Kidney (tissue), 14 donors: ENCODE measurements around the gene PLEKHD1. TPM values are rescaled to one million over a fixed set of nuclear protein-coding genes. Genes with fewer than 3 reads are reported as not detected.
A peak's percentile ranks its signal among the peaks of the same experiment; 100 is the strongest.

Experiments used
- DNase-seq, 5 donors: peaks; one replicate each; pipeline ENCODE4 v3.0.0-alpha.2; 2013 to 2020
- FAIRE-seq: peaks from 2 replicates; lab custom pipeline; 2012; peaks lifted over from hg19 to GRCh38; lab: Jason Lieb, UNC
- H3K27ac ChIP-seq, 2 donors: one replicate each; pipeline ENCODE4 v1.7.0; 2013; ENCODE audit warnings: low read depth in 2 of 2, low read length in 2 of 2, inconsistent platforms in 1 of 2
- H3K27me3 ChIP-seq: one replicate; pipeline ENCODE4 v1.7.1; 2013; ENCODE audit warnings: low read length, inconsistent platforms; ENCODE audit not compliant: control insufficient read depth, insufficient read depth
- H3K36me3 ChIP-seq, 3 donors: one replicate each; pipeline versions ENCODE4 v1.7.0 to v1.7.1; 2013; ENCODE audit warnings: low read length in 3 of 3, control low read depth in 1 of 3, inconsistent platforms in 1 of 3; ENCODE audit not compliant: insufficient read depth in 3 of 3, control insufficient read depth in 2 of 3
- H3K4me1 ChIP-seq, 3 donors: one replicate each; pipeline versions ENCODE4 v1.7.0 to v1.7.1; 2013; ENCODE audit warnings: low read length in 3 of 3, inconsistent platforms in 1 of 3, low read depth in 1 of 3; ENCODE audit not compliant: control insufficient read depth in 2 of 3, insufficient read depth in 2 of 3
- H3K4me3 ChIP-seq, 3 donors: one replicate each; pipeline versions ENCODE4 v1.7.0 to v1.8.1; 2013; ENCODE audit warnings: low read length in 3 of 3, control low read depth in 1 of 3, inconsistent platforms in 1 of 3
- H3K9ac ChIP-seq, 3 donors: one replicate each; pipeline versions ENCODE4 v1.7.0 to v1.7.1; 2013; ENCODE audit warnings: low read length in 3 of 3, control low read depth in 1 of 3, inconsistent platforms in 1 of 3
- H3K9me3 ChIP-seq, 3 donors: one replicate each; pipeline versions ENCODE4 v1.7.0 to v1.7.1; 2013; ENCODE audit warnings: low read length in 3 of 3, control low read depth in 1 of 3, inconsistent platforms in 1 of 3; ENCODE audit not compliant: control insufficient read depth in 2 of 3, insufficient read depth in 1 of 3
- intact Hi-C: fragments of 100-400 bp; cut with DNase I; formaldehyde crosslinking; loops from one replicate; pipeline ENCODE4 v1.11.1; 2022
- polyA plus RNA-seq: library from polyadenylated mRNA; stranded (reverse); fragments of 350-450 nt; fragmentation: Illumina TruSeq; extraction: RNeasy Lipid Tissue Mini Kit (QIAGEN cat#74804); gene quantifications from one replicate; pipeline ENCODE4 v1.2.3, GENCODE V29; 2014; ENCODE audit warnings: low read depth, low replicate concordance; ENCODE audit not compliant: insufficient read depth
- total RNA-seq: library from RNA; stranded (reverse); fragmentation: NEBNext Ultra II Directional; extraction: Animal tissue kit (Norgen Biotek cat#: 25700); gene quantifications from one replicate; pipeline ENCODE4 v1.2.1, GENCODE V29; 2021
- TF ChIP-seq, protein P1 (sequence below): IDR thresholded peaks from 3 replicates; pipeline ENCODE4 v1.5.1; 2012; ENCODE audit warnings: mild to moderate bottlenecking, moderate library complexity, borderline replicate concordance; ENCODE audit not compliant: insufficient read depth; ENCODE audit errors: extremely low read depth
- donor health status: control.
- donor health status: control.
- donor health status: control.
- donor health status: control.
- donor health status: control.
- donor health status: DM: yes; HTN: yes; CAD: no.
- donor health status: Normal renal cell carcinoma (clear cell type).

PLEKHD1 gene
- total and polyA plus RNA-seq, 2 donors from 2014 or later = 0.25 to 3.4 TPM

DNA sequence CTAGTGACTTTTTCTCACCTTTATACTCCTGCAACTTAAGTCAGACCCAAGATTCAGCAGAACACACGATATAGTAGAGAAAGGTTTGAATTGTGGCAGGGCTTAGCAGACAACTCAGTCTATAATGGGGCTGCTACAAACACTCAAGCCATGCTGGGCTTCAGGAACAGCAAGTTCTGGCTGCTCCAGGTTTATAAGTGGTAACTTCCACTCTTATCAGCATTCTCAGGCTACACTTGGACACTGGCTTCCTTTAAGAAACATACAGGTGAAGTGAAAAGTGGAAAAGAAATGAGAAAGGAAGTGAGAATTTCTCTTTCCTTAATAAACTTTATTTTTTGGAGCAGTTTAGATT, 21.7 kb downstream of the PLEKHD1 start:
- no peak for DNase-seq
- no peak overlapping the region for H3K9ac ChIP-seq

GRCh38 chr14:69518289-69519101, 34.0 kb downstream of the PLEKHD1 start:
- peak in 2 of 5 donors; percentile 29 to 32 for DNase-seq
- no peaks in the 10 kb centered on the region for H3K9me3 ChIP-seq
- TF ChIP-seq, protein P1, sequence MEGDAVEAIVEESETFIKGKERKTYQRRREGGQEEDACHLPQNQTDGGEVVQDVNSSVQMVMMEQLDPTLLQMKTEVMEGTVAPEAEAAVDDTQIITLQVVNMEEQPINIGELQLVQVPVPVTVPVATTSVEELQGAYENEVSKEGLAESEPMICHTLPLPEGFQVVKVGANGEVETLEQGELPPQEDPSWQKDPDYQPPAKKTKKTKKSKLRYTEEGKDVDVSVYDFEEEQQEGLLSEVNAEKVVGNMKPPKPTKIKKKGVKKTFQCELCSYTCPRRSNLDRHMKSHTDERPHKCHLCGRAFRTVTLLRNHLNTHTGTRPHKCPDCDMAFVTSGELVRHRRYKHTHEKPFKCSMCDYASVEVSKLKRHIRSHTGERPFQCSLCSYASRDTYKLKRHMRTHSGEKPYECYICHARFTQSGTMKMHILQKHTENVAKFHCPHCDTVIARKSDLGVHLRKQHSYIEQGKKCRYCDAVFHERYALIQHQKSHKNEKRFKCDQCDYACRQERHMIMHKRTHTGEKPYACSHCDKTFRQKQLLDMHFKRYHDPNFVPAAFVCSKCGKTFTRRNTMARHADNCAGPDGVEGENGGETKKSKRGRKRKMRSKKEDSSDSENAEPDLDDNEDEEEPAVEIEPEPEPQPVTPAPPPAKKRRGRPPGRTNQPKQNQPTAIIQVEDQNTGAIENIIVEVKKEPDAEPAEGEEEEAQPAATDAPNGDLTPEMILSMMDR = no peak
- H3K4me3 ChIP-seq = no peak overlapping the region
- no peak for FAIRE-seq
- no peaks in the 10 kb centered on the region for H3K4me1 ChIP-seq
- no peaks in the 10 kb centered on the region for H3K27me3 ChIP-seq
- intact Hi-C loops = no loop called here
- no peaks in the 10 kb centered on the region for H3K36me3 ChIP-seq
- no peak overlapping the region for H3K9ac ChIP-seq
- no peak overlapping the region for H3K27ac ChIP-seq

More for the DNA sequence above, 21.7 kb downstream of the PLEKHD1 start:
- intact Hi-C loops = no loop called here
- Histone ChIP-seq H3K4me3 (no peak overlapping the region), H3K36me3 (no peaks in the 10 kb centered on the region), H3K27me3 (no peaks in the 10 kb centered on the region), H3K4me1 (peaks cover 0 to 2% (median 0%) of the 10 kb centered on the region in 3 donors), H3K9me3 (peaks cover 0 to 2% (median 0%) of the 10 kb centered on the region in 3 donors), H3K27ac (no peak overlapping the region)
- TF ChIP-seq, protein P1 = no peak
- no peak for FAIRE-seq

DNA sequence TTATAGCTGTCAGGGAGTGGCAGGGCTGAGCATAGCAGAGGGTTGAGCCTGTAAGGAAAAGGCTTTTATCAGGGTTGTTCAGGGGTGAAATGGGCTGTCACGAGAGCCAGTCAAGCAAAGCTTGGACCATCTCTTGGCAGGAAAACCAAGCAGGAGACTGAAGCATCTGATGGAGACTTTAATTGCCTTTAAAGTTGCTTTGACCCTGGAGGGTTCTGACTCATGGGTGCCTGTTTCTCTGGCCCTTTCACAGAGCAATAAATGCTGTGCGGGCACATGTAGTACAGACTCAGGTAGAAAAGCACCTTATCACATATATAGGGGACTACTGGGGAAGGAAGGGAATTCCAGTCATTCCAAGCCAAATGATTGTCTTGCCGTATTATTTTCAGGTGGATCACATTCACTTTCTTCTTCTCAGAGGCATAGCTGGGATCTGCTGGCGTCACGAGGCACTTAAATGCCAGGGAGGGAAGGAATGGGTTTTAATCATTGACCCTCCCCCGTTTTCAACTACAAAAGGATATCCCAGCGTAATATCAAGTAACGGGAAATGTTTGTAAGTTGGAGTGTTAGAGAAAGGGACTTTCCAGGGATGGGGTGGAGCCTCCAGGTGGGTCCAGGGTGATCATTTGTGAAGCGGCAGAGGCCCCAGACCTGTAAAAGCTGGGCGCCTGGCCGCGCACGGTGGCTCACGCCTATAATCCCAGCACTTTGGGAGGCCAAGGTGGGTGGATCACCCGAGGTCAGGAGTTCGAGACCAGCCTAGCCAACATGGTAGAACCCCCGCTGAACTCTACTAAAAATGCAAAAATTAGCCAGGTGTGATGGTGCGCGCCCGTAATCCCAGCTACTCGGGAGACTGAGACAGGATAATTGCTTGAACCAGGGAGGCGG, 34.9 kb downstream of the PLEKHD1 start:
- intact Hi-C loops = no loop called here
- Histone ChIP-seq H3K9me3 (no peaks in the 10 kb centered on the region), H3K27me3 (no peaks in the 10 kb centered on the region), H3K36me3 (no peaks in the 10 kb centered on the region), H3K27ac (no peak overlapping the region), H3K9ac (no peak overlapping the region), H3K4me3 (no peak overlapping the region), H3K4me1 (no peaks in the 10 kb centered on the region)
- peak in 4 of 5 donors; percentile 58 to 86 (median 69) for DNase-seq
- TF ChIP-seq, protein P1 = no peak
- no peak for FAIRE-seq
